ENCODE results near the gene TMEM178A.
A peak's percentile ranks its signal among the peaks of the same experiment; 100 is the strongest.

The TMEM178A gene

DNA sequence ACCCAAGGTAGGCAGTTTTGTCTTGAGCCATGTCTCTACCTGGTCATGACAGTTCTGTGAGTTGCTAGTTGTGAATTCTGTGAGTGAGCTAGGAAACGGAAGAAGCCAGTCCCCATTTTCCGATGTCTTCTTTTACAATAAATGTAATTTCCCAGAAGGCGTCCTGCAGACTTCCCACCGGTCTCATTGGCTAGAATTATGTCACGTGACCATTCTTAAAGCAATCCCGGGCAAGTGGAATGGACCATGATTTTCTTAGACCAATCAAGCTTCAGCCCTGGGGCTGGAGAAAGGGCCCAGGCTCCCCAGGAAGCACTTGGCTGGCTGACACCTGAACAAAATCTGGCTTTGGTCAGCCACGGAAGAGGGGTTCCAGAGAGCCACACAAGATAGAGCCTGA lies 10.6 kb downstream of the TMEM178A start:
- no peak for FAIRE-seq
- no peak for DNase-seq (ENCODE audit: insufficient read length, low spot score)

DNA sequence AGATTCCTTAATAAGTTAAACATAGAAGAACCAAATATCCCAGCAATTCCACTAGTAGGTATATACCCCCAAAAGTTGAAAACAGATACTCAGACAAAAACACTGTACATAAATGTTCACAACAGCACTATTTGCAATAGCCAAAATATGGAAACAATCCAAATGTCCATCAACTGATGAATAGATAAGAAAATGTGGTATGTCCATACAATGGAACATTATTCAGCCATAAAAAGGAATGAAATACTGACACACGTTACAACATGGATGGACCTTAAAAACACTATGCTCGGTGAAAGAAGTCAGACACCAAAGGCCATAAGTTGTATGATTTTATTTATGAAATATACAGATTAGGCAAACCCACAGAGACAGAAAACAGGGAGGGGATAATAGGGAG lies 12.5 kb downstream of the TMEM178A start:
- no peak for TF ChIP-seq POLR2A (IDR thresholded peaks at IDR 0.05; ENCODE audit: low read depth, low read length)
- FAIRE-seq (no peak), DNase-seq (ENCODE audit: insufficient read length, low spot score) (no peak)

More for the DNA sequence above, 10.6 kb downstream of the TMEM178A start:
- no peak for TF ChIP-seq POLR2A (IDR thresholded peaks at IDR 0.05; ENCODE audit: low read depth, low read length)

DNA sequence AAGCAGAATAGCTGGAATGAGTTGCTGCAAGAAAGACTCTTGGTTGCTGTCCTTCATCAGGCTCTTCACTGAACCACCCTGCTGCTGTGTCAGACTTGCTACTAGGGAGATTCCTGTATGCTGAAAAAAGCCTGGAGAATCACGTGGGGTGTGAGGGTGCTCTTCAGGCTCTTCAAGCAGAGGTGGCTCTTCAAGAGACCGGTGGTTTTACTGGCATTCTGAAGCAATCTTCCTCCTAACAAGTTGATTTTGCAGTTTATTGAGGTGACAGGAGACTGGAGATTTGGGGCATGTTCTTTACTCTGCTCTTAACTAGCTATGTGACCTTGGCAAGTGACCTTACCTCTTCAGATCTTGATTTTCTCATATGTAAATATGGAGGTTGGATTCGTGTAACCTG lies 14.1 kb downstream of the TMEM178A start:
- no peak for FAIRE-seq
- TF ChIP-seq POLR2A (IDR thresholded peaks at IDR 0.05; ENCODE audit: low read depth, low read length) = no peak
- no peak for DNase-seq (ENCODE audit: insufficient read length, low spot score)

DNA sequence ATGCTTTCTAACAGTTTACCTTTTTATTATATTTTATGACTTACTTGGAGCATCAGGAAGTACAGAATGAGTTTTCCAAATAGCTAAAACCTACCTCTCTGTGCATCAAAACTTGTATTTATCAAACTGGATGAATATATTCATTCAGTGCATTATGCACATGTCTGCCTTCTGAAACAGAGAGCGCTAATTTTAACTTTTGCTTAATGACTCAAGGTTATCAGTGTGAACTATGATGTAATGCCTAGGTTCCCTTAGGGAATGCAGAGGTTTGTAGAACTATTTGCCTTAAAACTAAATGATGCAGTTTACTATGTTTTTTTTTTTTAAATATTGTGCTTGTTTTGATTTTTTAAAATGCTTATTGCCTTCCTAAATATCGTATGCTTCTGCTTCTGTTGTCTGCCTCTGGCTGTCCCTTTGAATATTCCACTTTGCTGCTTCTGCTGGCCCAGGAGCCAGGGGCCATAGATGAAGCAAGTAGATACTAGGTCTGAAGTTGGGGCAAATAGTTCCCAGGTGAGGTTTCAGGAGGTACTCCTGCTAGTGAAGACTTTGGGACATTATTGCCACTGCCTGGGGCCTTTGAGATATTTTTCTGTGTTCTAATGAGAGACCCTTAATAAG lies 16.5 kb downstream of the TMEM178A start:
- FAIRE-seq (no peak), DNase-seq (ENCODE audit: insufficient read length, low spot score) (no peak)
- TF ChIP-seq POLR2A (IDR thresholded peaks at IDR 0.05; ENCODE audit: low read depth, low read length) = no peak

DNA sequence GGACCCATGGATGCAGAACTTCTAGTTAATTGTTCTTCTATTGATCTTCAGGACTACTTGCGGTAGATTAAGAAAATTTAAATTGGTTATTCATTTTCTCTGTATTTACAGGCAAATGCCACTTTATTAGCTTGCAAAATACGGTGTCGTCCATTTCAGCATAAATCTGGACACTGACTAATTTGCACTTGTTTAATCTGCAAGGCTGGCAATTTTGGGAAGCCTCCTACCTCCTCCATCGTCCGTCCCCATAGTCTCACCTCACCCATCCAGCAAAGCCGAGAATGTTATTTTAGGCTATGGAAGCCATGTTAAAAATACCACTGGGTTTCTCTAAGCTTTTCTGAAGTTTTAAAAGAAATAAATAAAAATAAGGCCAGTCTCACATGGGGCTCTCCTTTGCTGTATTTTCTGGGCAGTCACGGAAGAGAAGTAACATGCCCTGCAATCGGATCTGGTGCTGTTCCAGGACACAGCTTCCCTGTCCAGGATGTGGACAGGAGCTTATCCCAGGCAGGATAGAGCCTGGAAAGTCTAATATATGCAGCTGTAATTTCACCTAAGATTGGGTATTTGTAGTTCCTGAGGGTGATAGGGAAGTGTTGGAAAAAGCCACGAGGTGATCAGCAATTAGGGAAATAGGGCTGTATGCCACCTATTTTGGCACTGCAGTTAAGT lies 17.4 kb downstream of the TMEM178A start:
- TF ChIP-seq POLR2A (IDR thresholded peaks at IDR 0.05; ENCODE audit: low read depth, low read length) = no peak
- no peak for FAIRE-seq
- no peak for DNase-seq (ENCODE audit: insufficient read length, low spot score)

DNA sequence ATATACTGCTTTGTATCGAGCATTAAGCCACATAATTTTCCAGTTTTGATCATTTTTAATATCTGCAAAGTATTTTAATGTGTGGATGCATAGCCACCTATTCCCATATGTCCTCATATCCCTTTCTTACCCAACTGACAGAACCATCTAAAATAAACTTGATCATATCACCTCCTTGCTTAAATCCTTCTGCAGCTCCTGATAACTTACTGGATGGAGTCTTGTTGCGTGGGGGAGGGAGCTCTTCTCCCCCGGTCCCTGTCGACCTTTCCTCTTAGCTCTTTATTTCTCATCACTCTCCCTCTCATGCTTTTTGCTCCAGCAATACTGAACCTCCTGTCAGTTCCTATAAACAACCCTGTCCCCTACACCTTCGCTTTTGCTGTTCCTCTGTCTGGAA lies 18.7 kb downstream of the TMEM178A start:
- no peak for FAIRE-seq
- TF ChIP-seq POLR2A (IDR thresholded peaks at IDR 0.05; ENCODE audit: low read depth, low read length) = no peak

DNA sequence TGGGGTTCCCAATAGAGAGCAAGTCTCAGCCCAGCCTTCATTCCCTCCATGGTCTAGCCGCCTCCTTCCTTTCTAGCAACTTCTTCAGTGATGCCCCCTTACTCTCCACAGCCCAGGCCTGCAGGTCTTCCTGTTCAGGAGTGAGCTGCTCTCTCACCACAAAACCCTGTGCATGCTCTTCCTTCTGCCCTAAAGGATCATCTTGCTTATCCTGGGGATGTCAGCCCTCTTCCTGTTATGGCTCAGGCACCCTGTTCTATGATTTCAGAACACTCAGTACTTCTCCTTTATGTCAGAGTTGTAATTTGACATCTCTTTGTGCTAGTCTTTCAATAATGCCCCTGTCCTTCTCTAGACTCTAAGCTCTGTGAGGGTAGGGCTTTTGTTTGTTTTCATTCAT lies 19.4 kb downstream of the TMEM178A start:
- DNase-seq (ENCODE audit: insufficient read length, low spot score) = no peak
- no peak for FAIRE-seq
- no peak for TF ChIP-seq POLR2A (IDR thresholded peaks at IDR 0.05; ENCODE audit: low read depth, low read length)

More for the DNA sequence above, 18.7 kb downstream of the TMEM178A start:
- no peak for DNase-seq (ENCODE audit: insufficient read length, low spot score)

DNA sequence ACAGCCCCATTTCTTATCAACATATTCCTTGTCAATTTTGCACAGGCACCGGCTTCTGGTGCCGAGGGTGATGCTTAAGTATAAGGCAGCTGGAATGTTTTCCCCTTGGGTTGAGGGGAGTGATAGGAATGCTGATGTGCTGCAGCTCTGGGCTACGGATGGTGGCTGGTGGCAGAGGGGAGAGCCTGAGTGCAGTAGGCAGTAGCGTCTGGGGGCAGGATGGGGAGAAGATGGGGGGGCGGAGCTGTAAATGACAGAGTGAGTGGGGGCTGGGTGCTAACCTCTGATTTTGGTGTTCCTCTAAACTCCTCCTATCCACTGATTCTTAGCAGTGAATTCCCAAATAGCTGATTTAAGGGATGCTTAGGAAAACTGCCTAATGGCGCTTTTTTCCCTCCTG lies 20.7 kb downstream of the TMEM178A start:
- no peak for FAIRE-seq
- no peak for TF ChIP-seq POLR2A (IDR thresholded peaks at IDR 0.05; ENCODE audit: low read depth, low read length)

DNA sequence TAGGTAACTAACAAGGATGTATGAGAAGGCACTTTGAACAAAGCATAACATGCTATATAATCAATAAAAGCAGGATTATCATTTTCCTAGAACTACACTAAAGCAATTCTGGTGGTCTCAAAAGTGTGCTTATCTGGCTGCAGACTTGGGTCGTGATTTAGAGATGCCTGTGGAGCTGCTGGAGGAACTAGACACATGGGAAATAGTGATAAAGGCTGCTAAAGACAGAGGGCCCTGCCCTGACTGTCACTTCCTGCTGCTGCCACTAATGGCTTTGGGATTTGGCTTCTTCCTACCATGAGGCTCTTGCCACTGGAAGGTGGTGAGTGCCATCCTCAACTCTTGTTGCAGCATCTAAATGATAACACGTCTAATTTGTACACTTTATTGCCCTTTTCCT lies 22.5 kb downstream of the TMEM178A start:
- no peak for DNase-seq (ENCODE audit: insufficient read length, low spot score)
- FAIRE-seq = no peak
- TF ChIP-seq POLR2A (IDR thresholded peaks at IDR 0.05; ENCODE audit: low read depth, low read length) = no peak

More for the DNA sequence above, 20.7 kb downstream of the TMEM178A start:
- DNase-seq (ENCODE audit: insufficient read length, low spot score) = no peak

DNA sequence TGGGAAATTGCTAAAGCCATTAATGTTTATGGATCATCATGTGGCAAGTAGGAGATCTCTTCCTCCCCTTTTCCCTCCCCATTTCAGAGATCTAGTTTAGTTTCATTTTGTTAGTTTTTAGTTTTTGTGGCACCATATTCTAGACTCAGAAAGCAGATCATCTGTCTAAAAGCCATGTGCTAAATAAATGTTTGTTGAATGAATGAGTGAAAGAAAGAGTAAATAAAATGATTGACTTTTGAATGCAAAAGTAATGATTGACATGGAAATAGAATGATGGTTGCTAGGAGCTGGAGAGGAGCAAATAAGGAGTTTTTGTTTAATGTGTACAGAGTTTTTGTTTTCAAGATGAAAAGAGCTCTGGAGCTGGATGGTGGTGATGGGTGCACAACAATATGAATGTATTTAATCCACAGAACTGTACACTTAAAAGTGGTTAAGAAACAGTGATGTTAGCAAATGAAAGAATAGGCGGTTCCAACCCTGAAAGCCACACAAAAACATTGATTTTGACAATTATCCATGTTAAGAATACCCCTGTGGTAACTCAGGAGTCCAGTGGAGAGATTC lies 23.6 kb downstream of the TMEM178A start:
- no peak for TF ChIP-seq POLR2A (IDR thresholded peaks at IDR 0.05; ENCODE audit: low read depth, low read length)
- FAIRE-seq = no peak
- DNase-seq (ENCODE audit: insufficient read length, low spot score) = no peak

DNA sequence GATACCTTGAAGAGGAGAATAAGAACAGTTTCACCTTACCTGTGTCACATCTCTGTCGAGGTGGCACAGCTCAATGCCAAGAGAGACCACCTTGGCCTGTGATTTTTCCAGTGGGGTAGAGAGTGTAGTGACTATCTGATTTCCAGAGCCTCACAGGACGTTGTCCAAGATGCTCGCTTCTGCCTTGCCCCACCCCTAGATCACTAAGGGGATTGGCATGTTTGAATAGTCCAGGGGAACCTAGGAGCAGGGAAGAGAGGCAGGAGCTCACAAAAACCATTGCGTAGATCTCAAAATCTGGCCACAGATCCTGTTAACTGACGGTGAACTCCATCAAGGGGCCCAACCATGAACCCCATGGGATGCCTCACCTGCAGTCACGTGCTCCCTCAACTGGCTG lies 24.2 kb downstream of the TMEM178A start:
- no peak for TF ChIP-seq POLR2A (IDR thresholded peaks at IDR 0.05; ENCODE audit: low read depth, low read length)
- DNase-seq (ENCODE audit: insufficient read length, low spot score) (no peak), FAIRE-seq (no peak)

DNA sequence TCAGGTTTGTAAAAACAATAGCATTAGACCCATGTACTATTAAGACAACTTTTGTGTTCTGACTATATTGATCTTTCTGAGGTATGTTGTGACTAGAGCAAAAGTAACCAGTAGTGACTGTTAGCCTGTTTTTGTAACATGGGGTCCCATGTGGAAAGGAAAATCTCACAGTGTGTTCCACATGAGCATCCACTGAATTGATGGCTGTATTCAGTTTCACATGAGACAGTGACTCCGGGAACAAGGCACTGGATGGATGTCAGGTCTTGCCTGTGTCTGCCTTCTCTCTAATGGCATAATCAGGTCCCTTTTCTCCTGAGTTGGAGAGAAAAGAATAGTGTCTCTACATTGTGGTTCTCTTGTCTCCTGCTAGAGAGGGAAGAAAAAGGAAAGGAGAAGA lies 27.5 kb downstream of the TMEM178A start:
- no peak for FAIRE-seq
- no peak for DNase-seq (ENCODE audit: insufficient read length, low spot score)
- TF ChIP-seq POLR2A (IDR thresholded peaks at IDR 0.05; ENCODE audit: low read depth, low read length) = no peak

DNA sequence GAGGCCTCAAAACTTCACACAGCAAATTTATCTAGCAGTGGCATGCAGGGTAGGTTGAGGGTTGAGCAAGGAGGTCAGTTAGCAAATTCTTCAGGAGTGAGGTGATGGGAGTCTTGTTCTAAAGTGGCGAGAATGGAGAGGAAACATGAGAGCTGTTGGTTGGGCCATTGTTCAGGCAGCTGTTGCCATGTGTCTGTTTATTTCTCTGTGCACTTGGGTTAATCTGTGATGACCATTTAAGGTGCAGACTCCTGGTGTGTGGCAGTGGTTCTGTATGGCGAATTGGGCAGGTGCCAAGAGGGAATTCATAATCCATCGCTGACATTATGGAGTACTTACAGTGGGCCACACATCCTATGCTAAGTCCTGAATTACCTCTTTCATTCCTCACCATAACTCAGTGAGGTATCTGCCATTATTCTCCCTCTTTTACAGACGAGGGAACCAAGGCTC lies 30.4 kb downstream of the TMEM178A start:
- FAIRE-seq (peak; percentile 20), DNase-seq (ENCODE audit: insufficient read length, low spot score) (no peak)
- TF ChIP-seq POLR2A (IDR thresholded peaks at IDR 0.05; ENCODE audit: low read depth, low read length) = no peak

DNA sequence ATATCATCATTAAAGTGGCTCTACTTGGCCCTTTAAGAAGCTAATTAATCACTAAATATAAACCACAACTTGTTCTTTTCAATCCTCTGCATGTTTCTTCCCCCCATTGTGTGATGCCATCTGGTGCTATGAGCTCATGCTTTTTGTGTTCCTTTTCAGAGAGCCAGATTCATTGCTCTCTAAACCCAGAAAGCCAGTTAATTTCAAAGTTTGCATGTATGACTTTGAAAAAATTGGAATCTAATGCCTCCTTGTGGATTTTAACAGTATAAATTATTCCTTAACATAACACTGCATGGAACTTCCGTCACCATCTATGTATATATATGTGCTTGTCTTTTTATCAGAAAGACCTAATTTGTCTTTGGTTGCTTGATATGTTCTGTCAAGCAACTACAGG lies 31.1 kb downstream of the TMEM178A start:
- FAIRE-seq = peak; percentile 69
- no peak for TF ChIP-seq POLR2A (IDR thresholded peaks at IDR 0.05; ENCODE audit: low read depth, low read length)
- peak; percentile 10 for DNase-seq (ENCODE audit: insufficient read length, low spot score)

DNA sequence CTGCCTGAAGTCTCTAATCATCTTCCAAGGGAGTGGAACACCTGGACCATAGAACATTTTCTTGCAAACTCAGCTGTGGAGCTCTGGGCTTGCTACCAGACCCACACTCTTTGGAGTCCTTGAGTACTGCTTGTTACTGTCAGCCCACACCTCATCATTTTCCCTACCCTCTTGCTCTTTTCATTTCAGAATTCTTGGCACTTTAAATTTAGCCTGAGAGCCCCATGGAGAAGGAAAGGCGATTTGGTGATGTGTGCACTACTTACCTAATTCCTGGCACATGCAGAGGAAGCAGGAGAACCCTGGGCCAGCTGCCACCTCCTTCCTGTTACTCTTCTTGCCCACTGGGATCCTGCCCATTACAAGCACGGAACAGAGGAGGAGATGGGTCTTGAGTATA lies 31.7 kb downstream of the TMEM178A start:
- FAIRE-seq (no peak), DNase-seq (ENCODE audit: insufficient read length, low spot score) (no peak)

More for the DNA sequence above, 31.7 kb downstream of the TMEM178A start:
- TF ChIP-seq POLR2A (IDR thresholded peaks at IDR 0.05; ENCODE audit: low read depth, low read length) = no peak

All from H54 (cell line).